H54 (cell line): Measurements from ENCODE around the gene ARSI.

Source experiments
- DNase-seq: peaks from one replicate; pipeline ENCODE4 v3.0.0; 2011; ENCODE audit warnings: low spot score, mixed read lengths; ENCODE audit not compliant: insufficient read length
- FAIRE-seq: peaks from 3 replicates; lab custom pipeline; 2011; peaks lifted over from hg19 to GRCh38; lab: Jason Lieb, UNC
- POLR2A ChIP-seq: IDR thresholded peaks from 2 replicates; pipeline ENCODE4 v1.6.1; 2011; ENCODE audit warnings: low read depth, mild to moderate bottlenecking, low read length

The ARSI gene

DNA sequence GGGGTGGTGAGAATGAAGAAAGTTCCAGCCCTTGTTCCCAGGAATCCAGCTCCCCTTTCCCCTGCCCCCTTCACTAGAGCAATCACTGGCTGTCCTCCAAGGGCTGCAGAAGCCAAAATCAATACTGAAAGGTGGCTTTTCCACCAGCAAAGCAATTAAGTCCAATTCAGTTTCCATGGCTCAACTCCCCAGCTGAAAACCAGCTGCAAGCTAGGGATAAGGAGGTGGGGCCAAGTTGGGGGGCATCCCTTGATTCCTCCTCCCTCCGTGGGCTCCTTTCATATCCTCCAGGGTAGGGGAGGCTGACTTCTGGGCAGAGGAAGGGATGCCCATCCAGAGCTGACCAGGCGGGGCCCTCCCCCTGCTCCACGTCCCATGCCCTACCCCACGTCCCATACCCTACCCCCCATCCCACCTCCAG, 35.8 kb downstream of the ARSI start:
- no peak for FAIRE-seq
- DNase-seq: no peak
- no peak for TF ChIP-seq POLR2A

DNA sequence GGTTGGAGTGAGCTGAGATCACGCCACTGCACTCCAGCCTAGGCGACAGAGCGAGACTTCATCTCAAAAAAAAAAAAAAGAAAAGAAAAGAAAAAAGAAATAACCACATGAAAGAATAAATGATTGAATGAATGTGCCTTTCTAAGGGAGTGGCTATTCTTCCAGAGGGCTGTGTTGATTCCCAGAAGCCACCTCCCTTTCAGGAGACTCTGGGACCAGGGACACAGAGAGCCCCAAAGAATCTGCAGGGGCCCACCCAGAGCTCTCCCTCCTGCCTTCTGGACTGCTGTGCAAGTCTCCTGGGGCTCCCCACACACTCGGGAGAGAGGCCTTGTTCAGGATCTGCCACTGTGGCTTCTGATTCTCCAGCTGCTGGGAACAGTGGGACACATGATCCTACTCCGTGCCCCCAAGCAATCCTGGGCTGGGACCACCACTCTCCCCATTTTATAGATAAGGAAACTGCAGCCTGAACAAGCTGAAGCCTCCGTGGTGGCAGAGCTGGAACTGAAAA, 36.8 kb downstream of the ARSI start:
- TF ChIP-seq POLR2A: no peak
- DNase-seq (no peak), FAIRE-seq (no peak)

DNA sequence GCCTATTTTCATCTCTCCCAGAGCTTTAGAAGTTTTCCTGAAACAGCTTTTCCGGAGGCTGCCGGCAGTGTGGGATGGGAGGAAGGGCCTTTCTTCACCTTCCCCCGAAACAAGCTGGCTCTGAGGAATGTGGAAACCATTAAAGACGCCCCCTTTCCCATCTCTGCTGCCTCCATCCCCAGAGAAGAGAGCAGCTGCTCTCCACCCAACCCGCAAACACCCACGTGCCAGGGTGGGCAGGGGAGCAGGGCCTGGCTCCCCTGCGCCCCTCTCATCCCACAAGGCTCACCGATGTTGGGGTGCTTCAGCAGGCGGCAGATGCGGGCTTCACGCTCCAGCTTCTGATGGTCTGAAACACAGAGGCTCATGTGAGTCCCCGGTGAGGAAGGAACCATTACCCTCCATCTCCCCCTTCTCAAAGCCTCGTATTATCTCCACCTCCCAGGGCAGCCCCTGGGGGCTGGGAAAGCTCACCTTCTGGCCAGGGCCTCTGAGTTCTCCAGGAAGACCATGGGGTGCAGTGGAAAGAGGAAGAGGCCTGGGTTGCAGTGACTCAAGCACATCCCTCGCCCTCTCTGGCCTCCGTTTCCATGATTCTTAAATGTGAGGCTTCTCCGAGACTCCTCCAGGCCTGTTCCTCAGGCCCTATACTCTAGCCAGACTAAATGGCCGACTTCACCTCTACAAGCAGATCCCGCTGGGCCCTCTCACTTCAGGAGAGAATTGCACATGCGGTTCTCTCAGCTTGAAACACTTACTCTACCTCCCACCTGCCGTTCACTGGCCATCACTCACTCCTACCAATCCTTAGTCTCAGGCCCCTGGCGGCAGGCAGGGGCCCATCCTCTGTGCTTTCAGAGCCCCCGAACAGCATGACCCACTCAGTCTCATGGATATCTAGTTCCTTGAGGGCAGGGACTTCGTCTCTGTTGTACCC, 37.8 kb downstream of the ARSI start:
- FAIRE-seq (no peak), DNase-seq (no peak)
- no peak for TF ChIP-seq POLR2A

DNA sequence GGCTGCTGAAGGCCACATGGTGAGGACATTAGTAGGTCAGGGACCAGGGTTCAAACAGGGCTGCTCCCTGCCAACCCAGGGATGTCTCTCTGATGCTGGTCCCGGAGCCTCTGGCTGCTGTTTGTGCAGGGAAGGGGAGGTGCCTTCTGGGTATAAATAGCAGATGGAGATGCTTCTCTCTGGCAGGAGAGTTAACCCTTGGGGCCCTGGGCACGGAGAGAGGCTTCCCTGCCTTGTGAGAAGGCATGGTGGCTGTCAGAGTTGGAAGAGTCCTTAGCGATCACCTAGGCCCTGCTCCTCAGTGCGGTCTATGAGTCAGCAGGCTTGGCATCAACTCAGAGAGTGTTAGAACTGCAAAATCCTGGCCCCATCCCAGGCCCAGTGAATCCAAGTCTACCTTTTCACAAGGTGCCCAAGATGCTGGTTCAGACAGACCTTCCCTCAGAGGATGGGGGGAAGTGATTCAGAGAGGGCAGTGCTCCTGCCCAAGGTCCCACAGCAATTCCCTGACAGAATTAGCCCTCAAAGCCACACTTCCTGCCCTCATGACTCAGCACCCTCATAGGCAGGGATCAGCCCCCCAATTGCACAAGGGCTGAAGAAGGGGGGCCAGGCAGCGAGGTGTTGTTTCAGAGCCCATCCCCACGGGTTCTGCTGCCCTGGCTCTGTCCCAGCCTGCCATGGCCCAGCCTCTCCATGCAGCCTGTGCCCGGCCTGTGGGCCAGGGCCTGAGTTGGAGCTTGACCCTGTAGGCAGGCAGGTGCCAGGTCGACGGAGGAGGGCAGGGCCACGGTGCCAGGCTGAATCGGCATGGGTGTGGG, 38.7 kb downstream of the ARSI start:
- peak; percentile 44; the same call in 1 of the 2 replicates for TF ChIP-seq POLR2A
- FAIRE-seq: peak; percentile 11
- DNase-seq: peak; percentile 91

DNA sequence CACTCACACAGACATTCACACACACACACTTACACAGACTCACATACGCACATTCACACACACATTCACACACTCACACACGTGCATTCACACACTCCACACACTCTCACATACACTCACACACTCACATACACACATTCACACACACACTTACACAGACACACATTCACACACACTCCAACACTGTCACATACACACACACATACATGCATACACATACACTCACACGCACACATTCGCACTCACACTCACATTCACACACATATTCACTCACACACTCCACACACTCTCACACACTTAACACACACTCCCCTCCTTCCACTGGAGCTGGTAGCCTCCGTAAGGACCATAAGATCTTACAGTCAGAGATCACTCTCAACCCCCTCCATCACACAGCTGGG, 39.3 kb downstream of the ARSI start:
- no peak for TF ChIP-seq POLR2A
- DNase-seq (no peak), FAIRE-seq (no peak)

DNA sequence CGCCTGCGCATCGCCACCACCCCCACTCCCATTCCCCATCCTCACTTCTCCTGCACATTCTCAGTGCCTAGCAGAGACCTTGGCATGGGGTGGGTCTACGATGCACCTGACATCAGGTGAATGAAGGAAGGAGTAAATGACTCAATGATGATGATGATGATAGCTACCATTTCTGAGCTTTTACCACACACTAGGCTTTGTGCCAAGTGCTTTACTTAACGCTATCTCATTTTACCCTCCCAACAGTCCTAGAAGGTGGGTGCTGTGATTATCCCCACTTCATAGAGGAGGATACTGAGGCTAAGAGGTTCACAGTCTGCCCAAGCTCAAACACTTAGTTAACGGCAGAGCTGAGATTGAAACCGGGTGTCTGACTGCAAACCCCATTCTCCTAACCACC, 40.2 kb downstream of the ARSI start:
- FAIRE-seq: no peak
- DNase-seq: no peak
- TF ChIP-seq POLR2A: no peak

DNA sequence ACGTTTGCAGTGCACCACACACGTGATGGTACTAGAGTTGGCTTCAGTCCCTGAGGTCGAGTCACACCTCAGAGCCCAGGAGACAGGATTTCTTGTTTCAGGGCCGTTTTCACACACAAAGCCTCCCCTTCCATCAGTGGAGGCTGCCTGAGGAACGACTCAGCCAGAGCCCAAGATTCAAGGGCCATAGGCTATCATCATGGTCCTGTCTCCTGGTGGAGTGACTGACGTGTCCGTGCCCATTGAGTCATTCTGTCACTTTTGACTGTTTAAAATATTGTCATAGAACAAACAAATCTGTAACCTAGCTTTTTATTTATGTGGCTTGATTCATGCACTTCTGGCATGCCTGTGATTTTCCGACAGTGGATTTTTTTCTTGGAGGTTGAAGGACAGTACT, 41.5 kb downstream of the ARSI start:
- DNase-seq: no peak
- TF ChIP-seq POLR2A: no peak
- no peak for FAIRE-seq

DNA sequence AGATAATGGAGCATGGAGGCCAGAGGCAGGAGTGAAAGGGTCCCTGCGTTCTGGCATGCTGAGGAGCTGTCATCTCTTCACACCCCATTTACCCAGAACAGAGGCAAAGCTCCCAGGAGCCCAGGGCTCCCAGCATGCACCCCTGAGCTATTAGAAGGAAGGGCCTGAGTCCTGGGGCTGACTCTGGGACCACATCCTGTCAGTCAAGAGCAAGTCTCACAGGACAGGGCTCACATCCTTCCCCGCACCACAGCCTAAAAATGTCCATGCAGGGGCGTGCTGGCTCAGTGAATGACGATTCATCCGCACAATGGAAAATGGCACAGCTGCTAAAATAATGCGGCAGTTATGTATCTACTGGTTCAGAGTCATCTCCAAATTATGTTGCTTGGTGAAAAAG, 44.6 kb downstream of the ARSI start:
- FAIRE-seq (no peak), DNase-seq (no peak)
- TF ChIP-seq POLR2A: no peak

DNA sequence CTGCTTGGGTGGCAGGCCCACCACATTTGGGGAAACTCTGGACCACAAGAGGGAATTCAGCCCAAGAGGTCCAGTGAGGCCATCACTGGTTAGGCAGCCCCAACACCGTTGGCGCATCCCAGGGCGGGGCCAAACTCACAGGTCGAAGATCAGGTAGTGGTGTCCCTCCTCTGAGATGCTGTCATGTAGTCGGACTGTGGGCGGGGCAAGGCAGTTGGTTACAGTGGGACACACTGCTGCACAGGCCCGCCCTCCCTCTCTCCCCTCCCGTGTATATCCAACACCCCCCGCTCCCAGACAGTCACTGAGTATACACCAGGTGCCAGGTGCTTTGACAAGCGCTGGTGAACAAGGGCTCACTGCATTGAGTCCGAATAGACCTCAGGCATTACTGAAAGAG, 45.3 kb downstream of the ARSI start:
- TF ChIP-seq POLR2A: no peak
- DNase-seq (no peak), FAIRE-seq (no peak)

DNA sequence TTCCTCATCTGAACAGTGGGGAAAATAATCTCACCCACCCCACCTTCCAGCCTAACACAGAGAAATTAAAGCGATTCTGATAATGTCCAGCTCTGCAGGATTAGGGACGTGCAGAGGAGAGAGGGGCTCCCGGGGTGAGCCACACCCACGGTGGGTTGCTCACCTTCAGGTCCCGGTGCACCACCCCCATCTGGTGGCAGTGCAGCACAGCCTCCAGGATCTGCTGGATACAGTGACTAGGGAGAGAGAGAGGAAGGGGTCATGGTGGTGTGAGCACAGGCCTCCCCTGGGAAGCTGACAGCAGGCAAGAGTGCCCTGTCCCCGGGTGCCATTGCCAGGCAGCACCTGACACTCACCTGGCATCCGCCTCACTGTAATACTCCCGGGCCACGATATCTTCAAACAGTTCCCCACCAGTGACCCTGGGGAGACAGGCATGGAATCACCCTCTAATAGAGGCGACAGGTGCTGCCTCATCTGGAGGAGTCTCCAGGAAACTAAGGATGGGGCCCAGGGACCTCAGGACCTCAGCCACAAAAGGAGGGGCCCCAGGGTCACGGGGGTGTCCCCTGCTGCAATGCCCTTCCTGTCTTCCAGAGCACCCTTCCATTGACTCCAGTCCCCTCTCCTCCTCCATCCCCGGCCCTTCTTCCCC, 46.2 kb downstream of the ARSI start:
- no peak for DNase-seq
- TF ChIP-seq POLR2A: no peak
- no peak for FAIRE-seq

DNA sequence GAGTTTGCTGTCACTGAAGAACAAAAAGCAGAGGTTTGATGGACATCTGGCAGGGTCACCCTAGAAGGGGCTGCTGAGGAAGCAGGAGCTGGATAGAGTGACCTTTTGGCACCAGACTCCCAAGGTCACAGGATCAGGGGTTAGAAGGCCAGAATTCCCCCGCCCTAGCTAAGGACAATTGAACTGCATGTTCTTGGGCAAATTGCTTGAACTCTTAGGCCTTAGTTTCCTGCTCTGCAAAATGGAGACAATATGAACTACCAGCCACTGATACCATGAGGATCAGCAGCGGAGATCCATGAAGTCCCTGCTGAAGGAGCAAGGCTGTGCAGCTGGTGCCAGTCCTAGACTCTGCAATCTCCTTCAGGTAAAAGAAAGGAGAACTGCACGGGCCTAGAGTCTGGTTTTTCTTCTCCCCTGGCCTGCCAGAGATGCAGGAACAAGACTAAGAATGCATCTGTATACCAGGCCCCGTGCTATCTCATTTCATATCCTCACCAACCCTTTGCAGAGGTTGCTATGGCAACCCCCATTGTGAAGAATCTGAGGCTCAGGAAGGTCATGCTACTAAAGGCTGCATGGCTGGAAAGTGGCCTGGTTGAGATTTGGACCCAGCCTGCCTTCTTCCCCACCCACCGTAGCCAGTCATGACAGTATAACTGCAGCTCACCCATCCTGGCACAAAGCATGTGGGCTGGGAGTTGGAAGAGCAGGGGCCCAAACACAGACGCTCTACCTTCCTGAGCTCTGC, 46.9 kb downstream of the ARSI start:
- no peak for DNase-seq
- no peak for FAIRE-seq
- TF ChIP-seq POLR2A: no peak

DNA sequence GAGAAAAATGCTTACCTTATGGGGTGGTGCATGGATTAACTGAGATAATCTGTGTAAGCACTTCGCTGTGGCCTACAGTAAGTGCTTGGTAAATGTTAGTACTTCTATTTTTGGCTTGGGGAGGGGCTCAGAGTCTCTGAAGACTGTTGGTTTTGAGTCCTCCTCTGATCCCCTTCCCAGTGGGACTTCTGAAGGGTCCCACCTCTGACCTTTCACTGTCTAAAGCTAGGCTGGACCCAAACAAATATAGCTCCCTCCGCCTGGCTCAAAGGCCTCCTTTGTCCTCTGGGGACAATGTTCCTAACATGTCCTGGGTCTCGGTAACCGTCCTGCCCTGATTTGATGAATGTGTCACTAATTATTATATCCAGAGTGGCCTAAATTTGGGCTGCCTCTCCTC, 47.9 kb downstream of the ARSI start:
- no peak for DNase-seq
- FAIRE-seq: no peak
- TF ChIP-seq POLR2A: no peak

DNA sequence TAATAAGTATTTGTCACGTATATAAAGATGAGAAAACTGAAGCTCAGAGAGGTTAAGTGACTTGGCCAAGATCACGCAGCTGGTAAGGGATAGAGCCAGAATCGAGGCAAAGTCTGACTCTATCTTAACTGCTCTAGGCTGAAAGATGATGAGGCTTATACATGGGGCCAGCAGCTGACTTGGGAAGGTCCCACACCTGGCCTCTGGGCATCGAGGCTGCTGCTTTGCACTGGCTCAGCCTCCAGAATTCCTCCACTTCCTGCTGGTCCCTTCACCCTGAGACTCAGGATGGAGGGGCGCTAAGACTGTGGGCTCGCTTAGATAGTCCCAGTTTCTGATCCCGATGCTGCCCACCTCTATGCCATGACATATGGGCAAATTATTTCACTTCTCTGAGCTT, 48.3 kb downstream of the ARSI start:
- FAIRE-seq (no peak), DNase-seq (no peak)
- TF ChIP-seq POLR2A: no peak
